Gastroesophageal sphincter (tissue), 4 donors: ENCODE measurements around the gene FYB1. TPM values are rescaled to one million over a fixed set of nuclear protein-coding genes. Genes with fewer than 3 reads are reported as not detected.

Experiments
- ATAC-seq: fragments of 150-250 bp; one replicate; pipeline ENCODE4 v1.9.1; 2016; ENCODE audit warnings: mild to moderate bottlenecking, moderate library complexity
- H3K27ac ChIP-seq, 4 donors: fragments of 200-600 bp; sonication (generic) in 3 of 4; 1 replicate in 3 of 4; 2 replicates in 1 of 4; pipeline ENCODE4 v1.5.1; 2016 to 2019
- H3K27me3 ChIP-seq: fragments of 200-600 bp; sonication (generic); one replicate; pipeline ENCODE4 v1.5.1; 2019
- H3K36me3 ChIP-seq, 2 donors: fragments of 200-600 bp; sonication (generic); one replicate each; pipeline ENCODE4 v1.5.1; 2019; ENCODE audit warnings: control low read depth in 1 of 2
- H3K4me1 ChIP-seq, 3 donors: fragments of 200-600 bp; sonication (generic); 1 replicate in 2 of 3; 2 replicates in 1 of 3; pipeline ENCODE4 v1.5.1; 2016 to 2019; ENCODE audit warnings: control low read depth in 2 of 3
- H3K4me3 ChIP-seq, 2 donors: fragments of 200-600 bp; sonication (generic); one replicate each; pipeline ENCODE4 v1.5.1; 2019; ENCODE audit warnings: mild to moderate bottlenecking in 1 of 2, moderate library complexity in 1 of 2
- H3K9me3 ChIP-seq, 3 donors: fragments of 200-600 bp; sonication (generic); one replicate each; pipeline ENCODE4 v1.5.1; 2017 to 2019; ENCODE audit warnings: control low read depth in 2 of 3
- CTCF ChIP-seq, 4 experiments: fragments of 200-600 bp in 2 of 4; fragments of 450-650 bp in 2 of 4; sonication (generic) in 1 of 4; IDR thresholded peaks; one replicate each; pipeline ENCODE4 v1.5.1; 2017 to 2019; ENCODE audit warnings: antibody characterized with exemption in 4 of 4, mild to moderate bottlenecking in 2 of 4, moderate library complexity in 2 of 4
- EP300 ChIP-seq: sonication (generic); formaldehyde crosslinking; IDR thresholded peaks from one replicate; pipeline ENCODE4 v1.6.1; 2017; ENCODE audit warnings: antibody characterized with exemption, mild to moderate bottlenecking
- POLR2A ChIP-seq, 2 donors: fragments of 450-650 bp; IDR thresholded peaks; one replicate each; pipeline ENCODE4 v1.6.1; 2017; ENCODE audit warnings: antibody characterized with exemption in 2 of 2, mild to moderate bottlenecking in 2 of 2, moderate library complexity in 1 of 2
- POLR2AphosphoS5 ChIP-seq: sonication (generic); formaldehyde crosslinking; IDR thresholded peaks from one replicate; pipeline ENCODE4 v1.6.1; 2017; ENCODE audit warnings: antibody characterized with exemption
- WGBS, 2 donors: methylation state at CpG; one replicate each; pipeline ENCODE4 v1.1.5; 2018; ENCODE audit warnings: low coverage in 1 of 2; 5-methylcytosine and 5-hydroxymethylcytosine counted together
- total RNA-seq, 4 donors: library from RNA; depleted of rRNA; stranded (reverse); fragments of >200 nt; gene quantifications; one replicate each; pipeline ENCODE4 v1.1.0, GENCODE V29; 2016

FYB1 gene
- total RNA-seq, 4 donors from 2014 or later, result 2.5 to 9.3 (median 5.9) TPM

- Histone ChIP-seq H3K9me3 (no peaks in the 10 kb centered on the region), H3K27ac (no peak overlapping the region), H3K4me1 (no peaks in the 10 kb centered on the region), H3K27me3 (no peaks in the 10 kb centered on the region), H3K4me3 (no peak overlapping the region), H3K36me3 (no peaks in the 10 kb centered on the region)
- TF ChIP-seq CTCF (IDR thresholded peaks at IDR 0.05) (no peak), POLR2AphosphoS5 (no peak), POLR2A (IDR thresholded peaks at IDR 0.05) (no peak), EP300 (no peak)
- WGBS, 2 donors, result 77 to 90% methylated on average over 5 of the region's 5 CpGs
- ATAC-seq, result no peak
These were observed 52.0 kb downstream of the FYB1 start for GRCh38 chr5:39167141-39167971.

GRCh38 chr5:39164529-39165402 lies 54.6 kb downstream of the FYB1 start:
- no peaks in the 10 kb centered on the region for H3K27me3 ChIP-seq
- no peaks in the 10 kb centered on the region for H3K36me3 ChIP-seq
- no peak overlapping the region for H3K27ac ChIP-seq
- 81 to 83% methylated on average over 4 to 7 of the region's 7 CpGs for WGBS, 2 donors
- ATAC-seq, result no peak
- TF ChIP-seq CTCF (IDR thresholded peaks at IDR 0.05) (no peak), POLR2AphosphoS5 (no peak), EP300 (no peak), POLR2A (IDR thresholded peaks at IDR 0.05) (no peak)
- H3K9me3 ChIP-seq, result no peaks in the 10 kb centered on the region
- no peak overlapping the region for H3K4me3 ChIP-seq
- no peaks in the 10 kb centered on the region for H3K4me1 ChIP-seq

GRCh38 chr5:39164016-39164415 lies 55.3 kb downstream of the FYB1 start:
- 38 to 71% methylated on average over 1 of the region's 1 CpG for WGBS, 2 donors

GRCh38 chr5:39161578-39161977 lies 57.8 kb downstream of the FYB1 start:
- Histone ChIP-seq H3K36me3 (no peaks in the 10 kb centered on the region), H3K27me3 (no peaks in the 10 kb centered on the region), H3K4me3 (no peak overlapping the region), H3K27ac (no peak overlapping the region), H3K9me3 (no peaks in the 10 kb centered on the region), H3K4me1 (no peaks in the 10 kb centered on the region)
- no peak for ATAC-seq
- TF ChIP-seq POLR2A (IDR thresholded peaks at IDR 0.05) (no peak), EP300 (no peak), CTCF (IDR thresholded peaks at IDR 0.05) (no peak), POLR2AphosphoS5 (no peak)

More at GRCh38 chr5:39164016-39164415, 55.3 kb downstream of the FYB1 start:
- TF ChIP-seq EP300 (no peak), CTCF (IDR thresholded peaks at IDR 0.05) (no peak), POLR2A (IDR thresholded peaks at IDR 0.05) (no peak), POLR2AphosphoS5 (no peak)
- no peak for ATAC-seq
- Histone ChIP-seq H3K36me3 (no peaks in the 10 kb centered on the region), H3K27ac (no peak overlapping the region), H3K4me3 (no peak overlapping the region), H3K4me1 (no peaks in the 10 kb centered on the region), H3K27me3 (no peaks in the 10 kb centered on the region), H3K9me3 (no peaks in the 10 kb centered on the region)
